ENCODE results near the gene NT5M.

DNA sequence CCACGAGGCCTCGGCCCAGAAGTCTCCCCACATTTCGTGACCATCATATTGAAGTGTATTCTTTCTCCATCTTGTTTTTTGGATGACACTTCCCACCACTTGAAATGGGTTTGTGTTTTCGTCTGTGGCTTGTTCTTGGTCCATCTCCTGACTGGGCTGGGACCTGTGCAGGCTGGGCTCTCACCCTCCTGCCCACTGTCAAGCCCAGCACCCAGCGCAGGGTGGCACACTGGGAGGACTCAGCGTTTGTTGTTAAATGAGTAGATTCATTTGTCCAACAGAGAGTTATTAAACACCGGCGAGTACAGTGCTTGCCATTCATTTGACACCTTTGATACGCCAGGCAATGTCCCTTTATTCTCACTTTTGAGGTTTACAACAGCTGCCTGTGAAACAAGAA, 22.6 kb downstream of the NT5M start:
- TF ChIP-seq, protein P1, sequence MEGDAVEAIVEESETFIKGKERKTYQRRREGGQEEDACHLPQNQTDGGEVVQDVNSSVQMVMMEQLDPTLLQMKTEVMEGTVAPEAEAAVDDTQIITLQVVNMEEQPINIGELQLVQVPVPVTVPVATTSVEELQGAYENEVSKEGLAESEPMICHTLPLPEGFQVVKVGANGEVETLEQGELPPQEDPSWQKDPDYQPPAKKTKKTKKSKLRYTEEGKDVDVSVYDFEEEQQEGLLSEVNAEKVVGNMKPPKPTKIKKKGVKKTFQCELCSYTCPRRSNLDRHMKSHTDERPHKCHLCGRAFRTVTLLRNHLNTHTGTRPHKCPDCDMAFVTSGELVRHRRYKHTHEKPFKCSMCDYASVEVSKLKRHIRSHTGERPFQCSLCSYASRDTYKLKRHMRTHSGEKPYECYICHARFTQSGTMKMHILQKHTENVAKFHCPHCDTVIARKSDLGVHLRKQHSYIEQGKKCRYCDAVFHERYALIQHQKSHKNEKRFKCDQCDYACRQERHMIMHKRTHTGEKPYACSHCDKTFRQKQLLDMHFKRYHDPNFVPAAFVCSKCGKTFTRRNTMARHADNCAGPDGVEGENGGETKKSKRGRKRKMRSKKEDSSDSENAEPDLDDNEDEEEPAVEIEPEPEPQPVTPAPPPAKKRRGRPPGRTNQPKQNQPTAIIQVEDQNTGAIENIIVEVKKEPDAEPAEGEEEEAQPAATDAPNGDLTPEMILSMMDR (IDR thresholded peaks at IDR 0.05; ENCODE audit: low read depth, low read length, poor library complexity, severe bottlenecking): no peak
- TF ChIP-seq EZH2phosphoT487 (IDR thresholded peaks at IDR 0.05; ENCODE audit: borderline replicate concordance, low read length): no peak

All from DOHH2 (cell line).